SK-N-SH treated with all-trans-retinoic acid at 6 μM for 48 hours (cell line): Measurements from ENCODE around the gene LAMC1.

ENCODE experiments used
- ATAC-seq: fragments of 200-7000 bp; cut with Tn5 transposase; 3 replicates; pipeline ENCODE4 v1.9.1; 2020; ENCODE audit warnings: mild to moderate bottlenecking, moderate library complexity
- ARNTL ChIP-seq: fragments of 450-650 bp; formaldehyde crosslinking; IDR thresholded peaks from 2 replicates; pipeline ENCODE4 v1.5.0; 2020; ENCODE audit warnings: low read depth, mild to moderate bottlenecking, moderate library complexity, borderline replicate concordance
- BACH2 ChIP-seq: fragments of 250-450 bp; sonication (Bioruptor Pico); IDR thresholded peaks from 2 replicates; pipeline ENCODE4 v1.9.0; 2021; ENCODE audit warnings: mild to moderate bottlenecking, borderline replicate concordance
- CSDC2 ChIP-seq: fragments of 250-450 bp; sonication (Bioruptor Pico); IDR thresholded peaks from 2 replicates; pipeline ENCODE4 v1.5.0; 2020; ENCODE audit warnings: mild to moderate bottlenecking, moderate library complexity
- ESRRG ChIP-seq: fragments of 250-450 bp; sonication (Bioruptor Pico); IDR thresholded peaks from 2 replicates; pipeline ENCODE4 v1.6.1; 2021; ENCODE audit warnings: mild to moderate bottlenecking
- GLIS3 ChIP-seq: fragments of 250-450 bp; sonication (Bioruptor Pico); IDR thresholded peaks from 2 replicates; pipeline ENCODE4 v1.5.0; 2020; ENCODE audit warnings: mild to moderate bottlenecking, moderate library complexity
- ISL1 ChIP-seq: fragments of 250-450 bp; sonication (Bioruptor Pico); IDR thresholded peaks from 2 replicates; pipeline ENCODE4 v2.1.2; 2022; ENCODE audit warnings: mild to moderate bottlenecking, moderate library complexity
- OSR1 ChIP-seq: fragments of 250-450 bp; sonication (Bioruptor Pico); IDR thresholded peaks from 2 replicates; pipeline ENCODE4 v1.8.0; 2022; ENCODE audit warnings: moderate library complexity, mild to moderate bottlenecking, inconsistent platforms
- PATZ1 ChIP-seq: fragments of 250-450 bp; sonication (Bioruptor Pico); IDR thresholded peaks from 2 replicates; pipeline ENCODE4 v1.8.0; 2020; ENCODE audit warnings: mild to moderate bottlenecking, moderate library complexity, borderline replicate concordance
- PPARA ChIP-seq: fragments of 250-450 bp; sonication (Bioruptor Pico); IDR thresholded peaks from 2 replicates; pipeline ENCODE4 v1.5.0; 2020; ENCODE audit warnings: mild to moderate bottlenecking, borderline replicate concordance
- RARB ChIP-seq: fragments of 250-450 bp; sonication (Bioruptor Pico); IDR thresholded peaks from 2 replicates; pipeline ENCODE4 v1.8.0; 2021; ENCODE audit warnings: mild to moderate bottlenecking, moderate library complexity
- SNAI2 ChIP-seq: fragments of 250-450 bp; sonication (Bioruptor Pico); IDR thresholded peaks from 2 replicates; pipeline ENCODE4 v1.5.0; 2020; ENCODE audit warnings: mild to moderate bottlenecking, moderate library complexity
- TCF4 ChIP-seq: fragments of 250-450 bp; sonication (Bioruptor Pico); IDR thresholded peaks from 2 replicates; pipeline ENCODE4 v1.8.0; 2021; ENCODE audit warnings: mild to moderate bottlenecking, moderate library complexity, borderline replicate concordance
- TOX ChIP-seq: fragments of 250-450 bp; sonication (Bioruptor Pico); IDR thresholded peaks from 2 replicates; pipeline ENCODE4 v1.8.0; 2021; ENCODE audit warnings: mild to moderate bottlenecking, moderate library complexity, borderline replicate concordance
- TSHZ2 ChIP-seq: fragments of 250-450 bp; sonication (Bioruptor Pico); IDR thresholded peaks from 2 replicates; pipeline ENCODE4 v1.5.0; 2020; ENCODE audit warnings: mild to moderate bottlenecking, moderate library complexity
- ZFP3 ChIP-seq: fragments of 250-450 bp; sonication (Bioruptor Pico); IDR thresholded peaks from 2 replicates; pipeline ENCODE4 v1.5.0; 2020; ENCODE audit warnings: mild to moderate bottlenecking, moderate library complexity
- ZNF565 ChIP-seq: fragments of 450-650 bp; formaldehyde crosslinking; conservative IDR thresholded peaks from 2 replicates; pipeline ENCODE4 v1.5.0; 2020; ENCODE audit warnings: low read depth, mild to moderate bottlenecking, moderate library complexity
- ZNF70 ChIP-seq: fragments of 450-650 bp; formaldehyde crosslinking; IDR thresholded peaks from 2 replicates; pipeline ENCODE4 v1.5.0; 2020; ENCODE audit warnings: mild to moderate bottlenecking, moderate library complexity
- ZNF8 ChIP-seq: fragments of 450-650 bp; formaldehyde crosslinking; IDR thresholded peaks from 2 replicates; pipeline ENCODE4 v1.5.0; 2020; ENCODE audit warnings: mild to moderate bottlenecking, moderate library complexity
- TF ChIP-seq, protein P1 (sequence below): fragments of 250-450 bp; sonication (Bioruptor Pico); IDR thresholded peaks from 2 replicates; pipeline ENCODE4 v1.8.0; 2021; ENCODE audit warnings: low read depth, mild to moderate bottlenecking, moderate library complexity, borderline replicate concordance
- TF ChIP-seq, protein P2 (sequence below): fragments of 250-450 bp; sonication (Bioruptor Pico); IDR thresholded peaks from 2 replicates; pipeline ENCODE4 v1.5.1; 2020; ENCODE audit warnings: low read depth, mild to moderate bottlenecking, moderate library complexity
- TF ChIP-seq, protein P3 (sequence below): fragments of 250-450 bp; sonication (Bioruptor Pico); IDR thresholded peaks from 2 replicates; pipeline ENCODE4 v1.5.1; 2021; ENCODE audit warnings: mild to moderate bottlenecking, moderate library complexity

The LAMC1 gene

GRCh38 chr1:183103577-183103976, 80.4 kb downstream of the LAMC1 start:
- no peak for ATAC-seq
- TF ChIP-seq TOX (CRISPR knock-in tag) (no peak), TSHZ2 (CRISPR knock-in tag) (no peak), ARNTL (CRISPR knock-in tag) (no peak), CSDC2 (no peak), ZNF8 (no peak), ZNF565 (no peak), PPARA (CRISPR knock-in tag) (no peak), OSR1 (CRISPR knock-in tag) (no peak), TCF4 (CRISPR knock-in tag) (no peak), ZNF70 (no peak), RARB (CRISPR knock-in tag) (no peak), PATZ1 (CRISPR knock-in tag) (no peak), ESRRG (no peak), GLIS3 (no peak), SNAI2 (CRISPR knock-in tag) (no peak)
- TF ChIP-seq, protein P1, sequence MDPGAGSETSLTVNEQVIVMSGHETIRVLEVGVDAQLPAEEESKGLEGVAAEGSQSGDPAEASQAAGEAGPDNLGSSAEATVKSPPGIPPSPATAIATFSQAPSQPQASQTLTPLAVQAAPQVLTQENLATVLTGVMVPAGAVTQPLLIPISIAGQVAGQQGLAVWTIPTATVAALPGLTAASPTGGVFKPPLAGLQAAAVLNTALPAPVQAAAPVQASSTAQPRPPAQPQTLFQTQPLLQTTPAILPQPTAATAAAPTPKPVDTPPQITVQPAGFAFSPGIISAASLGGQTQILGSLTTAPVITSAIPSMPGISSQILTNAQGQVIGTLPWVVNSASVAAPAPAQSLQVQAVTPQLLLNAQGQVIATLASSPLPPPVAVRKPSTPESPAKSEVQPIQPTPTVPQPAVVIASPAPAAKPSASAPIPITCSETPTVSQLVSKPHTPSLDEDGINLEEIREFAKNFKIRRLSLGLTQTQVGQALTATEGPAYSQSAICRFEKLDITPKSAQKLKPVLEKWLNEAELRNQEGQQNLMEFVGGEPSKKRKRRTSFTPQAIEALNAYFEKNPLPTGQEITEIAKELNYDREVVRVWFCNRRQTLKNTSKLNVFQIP = no peak
- TF ChIP-seq, protein P2, sequence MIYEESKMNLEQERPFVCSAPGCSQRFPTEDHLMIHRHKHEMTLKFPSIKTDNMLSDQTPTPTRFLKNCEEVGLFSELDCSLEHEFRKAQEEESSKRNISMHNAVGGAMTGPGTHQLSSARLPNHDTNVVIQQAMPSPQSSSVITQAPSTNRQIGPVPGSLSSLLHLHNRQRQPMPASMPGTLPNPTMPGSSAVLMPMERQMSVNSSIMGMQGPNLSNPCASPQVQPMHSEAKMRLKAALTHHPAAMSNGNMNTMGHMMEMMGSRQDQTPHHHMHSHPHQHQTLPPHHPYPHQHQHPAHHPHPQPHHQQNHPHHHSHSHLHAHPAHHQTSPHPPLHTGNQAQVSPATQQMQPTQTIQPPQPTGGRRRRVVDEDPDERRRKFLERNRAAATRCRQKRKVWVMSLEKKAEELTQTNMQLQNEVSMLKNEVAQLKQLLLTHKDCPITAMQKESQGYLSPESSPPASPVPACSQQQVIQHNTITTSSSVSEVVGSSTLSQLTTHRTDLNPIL = no peak
- TF ChIP-seq, protein P3, sequence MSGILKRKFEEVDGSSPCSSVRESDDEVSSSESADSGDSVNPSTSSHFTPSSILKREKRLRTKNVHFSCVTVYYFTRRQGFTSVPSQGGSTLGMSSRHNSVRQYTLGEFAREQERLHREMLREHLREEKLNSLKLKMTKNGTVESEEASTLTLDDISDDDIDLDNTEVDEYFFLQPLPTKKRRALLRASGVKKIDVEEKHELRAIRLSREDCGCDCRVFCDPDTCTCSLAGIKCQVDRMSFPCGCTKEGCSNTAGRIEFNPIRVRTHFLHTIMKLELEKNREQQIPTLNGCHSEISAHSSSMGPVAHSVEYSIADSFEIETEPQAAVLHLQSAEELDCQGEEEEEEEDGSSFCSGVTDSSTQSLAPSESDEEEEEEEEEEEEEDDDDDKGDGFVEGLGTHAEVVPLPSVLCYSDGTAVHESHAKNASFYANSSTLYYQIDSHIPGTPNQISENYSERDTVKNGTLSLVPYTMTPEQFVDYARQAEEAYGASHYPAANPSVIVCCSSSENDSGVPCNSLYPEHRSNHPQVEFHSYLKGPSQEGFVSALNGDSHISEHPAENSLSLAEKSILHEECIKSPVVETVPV (CRISPR knock-in tag) = no peak

- TF ChIP-seq ARNTL (CRISPR knock-in tag) (no peak), ZFP3 (no peak), OSR1 (CRISPR knock-in tag) (no peak), GLIS3 (no peak), TCF4 (CRISPR knock-in tag) (no peak), RARB (CRISPR knock-in tag) (no peak)
- ATAC-seq = peak; percentile 27; the same call in 2 of the 3 replicates
Measured at GRCh38 chr1:183105449-183105848, 82.2 kb downstream of the LAMC1 start.

DNA sequence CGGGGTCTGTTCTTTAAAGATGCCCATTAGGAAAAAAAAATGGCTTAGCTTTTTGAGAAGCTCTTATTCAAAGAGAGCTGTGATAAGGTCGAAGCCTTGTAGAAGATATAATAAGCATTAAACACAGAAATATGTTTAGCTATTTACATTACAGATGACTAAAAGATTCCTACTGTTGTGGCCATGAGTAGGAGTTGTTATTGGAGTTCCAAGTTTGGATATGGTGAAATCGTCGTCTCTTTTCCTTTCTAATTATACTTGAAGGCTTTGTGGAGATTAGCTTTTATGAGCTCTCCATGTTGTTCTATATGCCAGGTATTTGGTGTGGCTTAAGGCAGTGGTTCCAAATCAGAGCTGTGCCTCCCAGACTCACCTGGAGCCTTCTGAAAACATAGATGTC, 82.9 kb downstream of the LAMC1 start:
- ATAC-seq = no peak
- no peak for TF ChIP-seq ARNTL (CRISPR knock-in tag)
- no peak for TF ChIP-seq RARB (CRISPR knock-in tag)
- no peak for TF ChIP-seq ZNF565
- TF ChIP-seq PATZ1 (CRISPR knock-in tag) = no peak
- TF ChIP-seq ESRRG = no peak
- TF ChIP-seq PPARA (CRISPR knock-in tag) = no peak
- TF ChIP-seq GLIS3 = no peak
- TF ChIP-seq OSR1 (CRISPR knock-in tag) = no peak
- no peak for TF ChIP-seq ZFP3
- TF ChIP-seq ZNF70 = no peak
- TF ChIP-seq, protein P2 = no peak
- TF ChIP-seq SNAI2 (CRISPR knock-in tag) = no peak
- no peak for TF ChIP-seq CSDC2
- TF ChIP-seq TCF4 (CRISPR knock-in tag) = no peak
- no peak for TF ChIP-seq ISL1 (CRISPR knock-in tag)
- no peak for TF ChIP-seq BACH2
- TF ChIP-seq TSHZ2 (CRISPR knock-in tag) = no peak
